AG09319 (cell line): Measurements from ENCODE around the gene SH2D3C.
A peak's percentile ranks its signal among the peaks of the same experiment; 100 is the strongest.

ENCODE experiments used
- DNase-seq: peaks from one replicate; pipeline ENCODE4 v3.0.0-alpha.2; 2010; ENCODE audit warnings: low read depth; ENCODE audit errors: extremely low read depth
- TF ChIP-seq, protein P1 (sequence below): IDR thresholded peaks from 2 replicates; pipeline ENCODE4 v1.5.1; 2011; ENCODE audit warnings: low read depth, mild to moderate bottlenecking, inconsistent platforms, low read length, moderate library complexity

Gene SH2D3C

DNA sequence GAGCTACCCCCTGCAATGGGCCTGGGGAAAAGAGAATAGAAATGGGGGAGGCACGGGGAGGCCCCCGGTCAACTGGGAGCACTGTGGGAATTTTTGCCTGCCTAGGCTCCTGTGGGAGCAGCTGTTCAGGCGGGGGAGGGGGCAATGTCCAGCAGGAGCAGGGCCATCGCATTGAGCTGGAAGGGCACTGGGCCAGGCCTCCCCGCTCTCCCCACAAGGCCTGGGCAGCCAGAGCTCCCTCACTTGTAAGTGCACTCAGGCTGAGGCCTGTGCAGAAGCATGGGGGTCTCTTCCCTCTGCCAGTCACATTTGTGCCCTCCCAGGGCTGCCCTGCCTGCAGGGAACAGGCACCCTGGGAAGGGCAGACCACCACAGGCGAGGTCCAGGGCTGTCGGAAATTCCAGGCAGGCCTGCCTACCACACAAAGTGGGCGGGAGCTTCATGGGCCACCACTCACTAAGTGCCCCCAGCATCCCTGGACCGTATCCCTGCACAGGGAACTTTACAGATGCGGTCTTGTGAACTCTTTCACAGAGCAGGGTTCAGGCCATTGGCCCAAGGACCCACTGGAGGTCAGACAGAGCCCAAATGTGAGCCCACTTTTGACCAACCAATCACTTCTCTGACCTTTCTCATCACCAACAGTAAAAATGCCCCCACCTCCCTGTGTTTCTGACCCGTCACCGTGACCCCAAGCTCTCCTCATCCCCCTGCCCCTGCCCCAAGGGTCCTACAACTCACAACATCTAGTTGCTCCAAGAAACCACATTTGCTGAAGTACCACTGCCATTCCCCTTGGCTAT, 72.7 kb downstream of the SH2D3C start:
- DNase-seq: no peak

DNA sequence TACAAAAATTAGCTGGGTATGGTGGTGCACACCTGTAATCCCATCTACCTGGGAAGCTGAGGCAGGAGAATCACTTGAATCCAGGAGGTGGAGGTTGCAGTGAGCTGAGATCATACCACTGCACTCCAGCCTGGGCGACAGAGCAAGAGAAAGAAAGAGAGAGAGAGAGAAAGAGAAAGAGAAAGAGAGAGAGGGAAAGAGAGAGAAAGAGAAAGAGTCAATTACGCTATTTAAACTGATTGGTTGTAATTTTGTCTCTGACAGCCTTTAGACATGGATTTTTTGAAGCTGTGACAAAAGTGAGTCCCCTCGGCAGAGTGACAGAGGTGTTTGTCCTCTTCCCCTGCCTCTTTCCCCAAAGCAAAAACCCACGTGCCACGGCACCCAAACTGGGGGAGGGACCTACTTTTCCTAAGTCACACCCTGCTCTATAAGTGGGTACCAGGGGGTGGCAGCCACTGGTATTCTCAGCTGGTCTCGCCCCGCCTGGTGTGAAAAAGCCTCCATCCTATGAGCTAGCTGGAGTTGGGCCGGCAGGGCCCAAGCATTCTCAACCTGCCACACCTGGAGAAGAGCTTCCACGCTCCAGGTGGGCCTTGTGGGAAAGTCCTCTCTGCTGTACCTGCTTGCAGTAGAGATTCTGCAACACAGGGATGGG, 75.0 kb downstream of the SH2D3C start:
- no peak for DNase-seq

More for the DNA sequence above, 72.7 kb downstream of the SH2D3C start:
- TF ChIP-seq, protein P1, sequence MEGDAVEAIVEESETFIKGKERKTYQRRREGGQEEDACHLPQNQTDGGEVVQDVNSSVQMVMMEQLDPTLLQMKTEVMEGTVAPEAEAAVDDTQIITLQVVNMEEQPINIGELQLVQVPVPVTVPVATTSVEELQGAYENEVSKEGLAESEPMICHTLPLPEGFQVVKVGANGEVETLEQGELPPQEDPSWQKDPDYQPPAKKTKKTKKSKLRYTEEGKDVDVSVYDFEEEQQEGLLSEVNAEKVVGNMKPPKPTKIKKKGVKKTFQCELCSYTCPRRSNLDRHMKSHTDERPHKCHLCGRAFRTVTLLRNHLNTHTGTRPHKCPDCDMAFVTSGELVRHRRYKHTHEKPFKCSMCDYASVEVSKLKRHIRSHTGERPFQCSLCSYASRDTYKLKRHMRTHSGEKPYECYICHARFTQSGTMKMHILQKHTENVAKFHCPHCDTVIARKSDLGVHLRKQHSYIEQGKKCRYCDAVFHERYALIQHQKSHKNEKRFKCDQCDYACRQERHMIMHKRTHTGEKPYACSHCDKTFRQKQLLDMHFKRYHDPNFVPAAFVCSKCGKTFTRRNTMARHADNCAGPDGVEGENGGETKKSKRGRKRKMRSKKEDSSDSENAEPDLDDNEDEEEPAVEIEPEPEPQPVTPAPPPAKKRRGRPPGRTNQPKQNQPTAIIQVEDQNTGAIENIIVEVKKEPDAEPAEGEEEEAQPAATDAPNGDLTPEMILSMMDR: no peak

DNA sequence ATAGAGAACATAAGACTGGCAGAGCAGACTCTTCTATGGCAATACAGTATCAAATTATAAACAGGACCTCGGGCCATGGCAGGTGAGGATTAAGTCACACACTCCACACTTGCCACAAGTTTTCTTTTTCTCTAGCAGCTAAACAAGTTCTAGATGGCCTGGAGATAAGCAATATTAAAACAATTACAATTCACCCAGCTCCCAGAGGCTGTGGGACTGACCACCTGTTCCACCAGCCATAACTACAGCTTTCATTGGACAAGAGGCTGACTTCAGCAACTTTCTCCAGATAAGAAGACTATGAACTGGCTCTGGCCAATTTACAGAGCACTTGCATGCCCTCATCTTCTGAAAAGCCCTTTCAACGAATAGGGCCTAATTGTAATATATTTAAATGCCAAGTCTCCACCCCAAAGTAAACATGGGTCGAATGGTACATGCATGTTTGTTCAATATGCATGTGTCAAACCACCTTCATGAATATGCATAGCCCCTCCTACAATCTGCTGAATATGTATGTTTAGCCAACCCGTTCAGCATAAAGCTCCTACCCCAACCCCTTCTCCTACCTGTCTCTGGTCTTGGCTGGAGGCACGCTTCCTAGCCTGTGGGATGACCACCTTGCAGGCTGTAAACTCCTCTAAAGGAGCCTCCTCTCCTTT, 77.7 kb downstream of the SH2D3C start:
- TF ChIP-seq, protein P1: no peak
- DNase-seq: no peak

More for the DNA sequence above, 75.0 kb downstream of the SH2D3C start:
- TF ChIP-seq, protein P1: no peak

DNA sequence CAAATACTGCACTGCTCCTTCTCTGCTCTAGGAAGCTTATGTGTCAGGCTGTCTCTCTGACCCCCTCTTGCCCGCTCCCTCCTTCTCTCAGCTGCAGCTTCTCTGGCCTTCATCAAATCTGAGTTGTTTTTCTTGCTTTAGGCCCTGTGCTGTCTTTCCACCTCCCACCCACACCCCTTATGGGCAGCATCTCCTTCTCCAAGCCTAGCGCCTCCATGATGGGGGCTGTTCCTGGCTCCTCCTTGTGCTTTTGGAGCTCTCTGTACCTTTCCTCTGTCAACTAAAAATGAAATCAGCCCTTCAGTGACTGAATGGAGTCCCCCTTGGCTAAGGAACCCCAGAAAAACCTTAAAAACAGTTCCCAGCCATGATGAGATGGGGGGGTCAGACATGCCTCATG, 78.3 kb downstream of the SH2D3C start:
- TF ChIP-seq, protein P1: no peak
- DNase-seq: no peak

DNA sequence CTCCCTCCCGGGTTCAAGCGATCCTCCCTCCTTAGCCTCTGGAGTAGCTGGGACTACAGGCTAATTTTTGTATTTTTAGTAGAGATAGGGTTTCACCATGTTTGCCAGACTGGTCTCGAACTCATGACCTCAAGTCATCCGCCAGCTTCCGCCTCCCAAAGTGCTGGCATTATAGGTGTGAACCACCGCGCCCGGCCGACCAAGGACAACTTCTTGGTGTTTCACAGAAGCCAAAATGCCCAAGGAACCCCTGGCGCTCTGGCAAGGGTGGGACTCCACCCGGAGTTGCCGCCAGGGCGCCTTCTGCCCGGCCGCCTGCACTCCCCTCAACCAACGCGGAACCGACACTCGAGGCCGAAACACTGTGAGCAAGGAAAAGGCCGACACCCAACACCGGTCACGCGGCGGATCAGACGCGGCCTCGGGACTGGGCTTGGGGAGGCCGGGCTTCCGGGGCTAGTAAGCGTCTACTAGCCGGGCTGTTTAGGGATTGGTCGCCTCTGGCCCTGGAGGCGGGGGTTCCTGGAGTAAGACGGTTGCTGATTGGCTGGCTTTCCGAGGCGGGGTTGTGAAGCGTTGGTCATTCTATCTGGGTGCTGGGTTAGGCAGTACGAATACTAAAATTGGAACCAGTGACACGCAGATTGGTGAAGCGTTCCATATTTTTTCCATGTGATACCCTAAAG, 79.3 kb downstream of the SH2D3C start:
- DNase-seq: peak; percentile 96
- TF ChIP-seq, protein P1: no peak; the same call in 1 of the 2 replicates

DNA sequence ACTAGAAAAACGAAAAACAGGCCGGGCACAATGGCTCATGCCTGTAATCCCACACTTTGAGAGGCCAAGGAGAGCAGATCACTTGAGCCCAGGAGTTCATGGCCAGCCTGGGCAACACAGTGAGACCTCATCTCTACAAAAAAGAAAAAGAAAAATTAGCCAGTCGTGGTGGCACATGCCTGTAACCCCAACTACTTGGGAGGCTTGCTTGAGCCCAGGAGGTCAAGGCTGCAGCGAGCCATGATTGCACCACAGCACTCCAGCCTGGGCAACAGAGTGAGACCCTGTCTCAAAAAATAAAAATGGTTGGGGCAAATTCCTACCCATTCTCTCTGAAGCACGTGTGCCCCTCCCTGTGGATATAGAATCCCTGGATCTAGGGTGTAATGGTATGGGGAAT, 80.1 kb downstream of the SH2D3C start:
- TF ChIP-seq, protein P1: no peak
- DNase-seq: no peak
